Ramos (cell line): ENCODE data around the gene EPPIN.

ENCODE experiments used
- in situ Hi-C: fragments of 300-500 bp; cut with MboI; formaldehyde crosslinking; loops from one replicate; pipeline ENCODE4 v1.14.3; 2022; ENCODE audit warnings: low sequenced_read_pairs; ENCODE audit not compliant: unreplicated experiment

The EPPIN gene

DNA sequence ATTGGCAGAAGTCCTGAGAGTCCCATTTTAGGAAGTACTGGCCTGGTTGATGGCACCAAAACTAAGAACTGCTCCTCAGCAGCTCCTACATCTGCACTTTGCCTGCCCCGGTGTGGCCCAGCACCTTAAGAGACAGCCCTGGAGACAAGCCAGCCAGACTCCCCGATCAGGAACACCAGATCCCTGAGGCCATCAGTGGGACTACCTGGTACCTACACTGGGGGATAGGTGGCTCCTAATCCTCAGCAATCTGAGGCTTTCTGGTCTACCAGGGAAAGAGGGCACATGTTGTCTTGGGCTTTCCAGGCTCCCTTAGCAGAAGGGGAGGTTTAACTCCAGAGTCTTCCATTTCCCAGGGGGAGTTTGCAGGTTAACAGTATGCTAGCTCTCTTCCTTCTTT, 7.8 kb downstream of the EPPIN start, which contains the start of gene WFDC6:
TSS of gene WFDC6 (minus strand) at position 101 of the 400 bp plus-strand sequence. CDS start at position 26, 75 bp downstream.
- in situ Hi-C loops: no loop called here

GRCh38 chr20:45538209-45538799, 8.9 kb downstream of the EPPIN start:
- in situ Hi-C loops: no loop called here

DNA sequence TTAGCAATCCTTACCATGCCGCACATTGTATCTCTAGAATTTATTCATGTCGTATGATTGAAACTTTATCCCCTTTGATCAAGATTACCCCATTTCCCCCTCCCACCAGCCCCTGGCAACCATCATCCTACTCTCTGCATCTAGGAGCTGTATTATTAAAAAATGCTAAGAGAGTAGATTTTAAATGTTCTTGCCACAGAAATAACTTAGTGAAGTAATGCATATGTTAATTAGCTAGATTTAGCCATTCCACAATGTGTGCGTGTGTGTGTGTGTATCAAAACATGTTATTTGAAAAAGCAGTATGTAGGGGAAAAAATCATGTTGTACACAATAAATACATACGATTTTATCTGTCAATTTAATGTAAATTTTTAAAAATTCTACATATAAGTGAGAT, 19.9 kb downstream of the EPPIN start:
- in situ Hi-C loops: no loop called here

DNA sequence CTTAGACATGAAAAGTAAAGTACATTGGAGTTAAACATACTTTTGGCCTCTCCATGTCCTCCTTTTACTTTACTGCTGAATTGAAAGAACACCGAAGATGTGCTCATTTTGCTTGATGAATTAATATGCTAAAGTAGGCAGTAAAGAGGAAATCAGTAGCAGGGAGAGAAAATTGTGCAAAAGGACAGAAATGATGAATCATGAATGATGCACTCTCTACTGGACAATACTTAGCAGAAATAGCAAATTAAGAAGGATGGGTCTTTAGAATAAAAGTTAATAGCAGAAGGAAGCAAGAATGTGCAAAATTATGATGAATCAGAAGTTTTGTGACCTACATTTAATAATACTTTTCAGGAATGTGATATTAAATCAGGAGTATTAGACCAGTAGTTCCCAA, 23.4 kb downstream of the EPPIN start:
- in situ Hi-C loops: no loop called here

DNA sequence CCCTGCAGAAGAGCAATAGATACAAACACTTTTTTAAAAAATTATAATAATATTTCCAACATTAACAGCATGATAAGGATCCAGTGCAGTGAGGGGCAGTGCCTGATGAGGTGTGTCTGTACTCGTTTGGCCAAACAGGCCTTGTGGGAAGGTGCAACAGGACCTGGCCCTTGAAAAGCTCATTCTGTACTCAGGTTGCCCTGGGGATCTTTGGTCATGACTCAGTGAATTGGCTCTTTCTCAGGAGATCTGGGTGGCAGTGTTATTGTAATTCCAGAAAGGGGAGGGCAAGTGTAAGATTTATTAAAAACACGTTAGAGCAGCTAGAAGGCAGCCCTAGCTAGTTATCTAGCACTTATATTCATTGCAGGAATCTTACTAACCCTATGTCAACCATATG, 28.9 kb downstream of the EPPIN start:
- in situ Hi-C loops: no loop called here

- in situ Hi-C loops: no loop called here
These were observed 31.9 kb downstream of the EPPIN start, which contains the start of gene SPINT3 for GRCh38 chr20:45515147-45515913. TSS of gene SPINT3 (minus strand) at chr20:45515622. CDS start at chr20:45515608, 14 bp downstream.

- in situ Hi-C loops: no loop called here
These were observed 36.8 kb downstream of the EPPIN start for GRCh38 chr20:45510242-45510862.

DNA sequence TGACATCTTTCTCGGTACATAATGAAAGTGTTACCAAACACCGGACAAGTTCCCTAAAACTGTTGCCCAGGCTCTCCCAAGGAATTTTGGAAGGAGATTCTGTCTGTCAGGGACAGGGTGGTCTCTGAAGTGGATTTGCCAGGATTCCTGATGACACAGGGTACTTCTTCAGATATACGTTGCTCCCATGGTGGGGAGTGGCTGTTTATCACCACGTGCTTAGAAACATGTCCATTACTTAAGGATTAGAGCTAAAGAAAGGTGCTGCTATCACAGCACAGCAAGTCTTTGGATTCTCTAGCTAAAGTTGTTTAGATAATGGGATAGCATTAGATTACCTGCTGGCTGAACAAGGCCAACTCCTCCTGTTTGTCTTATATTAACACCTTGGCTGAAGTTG, 38.1 kb downstream of the EPPIN start:
- in situ Hi-C loops: no loop called here

- in situ Hi-C loops: no loop called here
These were observed 38.9 kb downstream of the EPPIN start for GRCh38 chr20:45508068-45508886.

- in situ Hi-C loops: no loop called here
These were observed 40.0 kb downstream of the EPPIN start for GRCh38 chr20:45507011-45507820.

DNA sequence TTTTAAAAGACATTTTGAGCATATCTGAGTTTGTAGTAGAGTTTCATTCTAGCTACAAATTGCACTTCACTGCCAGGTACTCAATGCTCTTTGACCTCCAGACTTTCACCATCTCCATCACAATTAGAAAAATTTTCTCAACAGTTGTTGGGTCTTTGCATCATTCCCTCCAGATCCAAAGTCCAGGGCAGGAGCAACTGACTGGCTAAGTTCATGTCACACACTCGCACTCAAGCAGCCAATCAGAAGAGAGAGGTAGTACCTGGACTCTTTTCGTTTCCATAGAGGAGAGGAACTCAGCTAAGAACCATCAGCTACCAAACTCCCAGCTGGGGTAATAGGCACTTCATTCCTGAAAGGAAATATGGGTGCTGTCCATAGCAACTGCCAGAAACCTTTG, 40.8 kb downstream of the EPPIN start:
- in situ Hi-C loops: no loop called here

GRCh38 chr20:45503403-45503802, 43.8 kb downstream of the EPPIN start:
- in situ Hi-C loops: no loop called here

- in situ Hi-C loops: no loop called here
These were observed 44.6 kb downstream of the EPPIN start for GRCh38 chr20:45502561-45502960.

DNA sequence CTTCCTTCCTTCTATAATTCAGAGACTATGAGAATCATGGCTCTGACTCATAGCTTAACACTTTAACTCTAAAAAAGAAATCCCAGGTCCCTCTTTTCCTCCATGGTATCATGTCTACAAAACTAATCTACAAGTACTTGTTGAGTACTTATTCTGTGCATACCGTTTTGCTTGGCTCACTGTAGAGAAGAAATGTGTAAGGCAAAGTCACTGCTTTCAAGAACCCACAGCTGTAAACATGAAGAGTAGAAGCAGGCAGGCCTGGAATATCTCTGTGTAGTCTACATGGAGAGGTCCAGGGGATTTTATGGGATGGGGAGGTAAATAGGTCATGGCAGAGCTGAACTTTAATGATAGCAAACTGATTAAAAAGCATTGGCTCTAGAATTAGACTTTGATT, 45.6 kb downstream of the EPPIN start:
- in situ Hi-C loops: no loop called here

GRCh38 chr20:45500022-45500421, 47.2 kb downstream of the EPPIN start:
- in situ Hi-C loops: no loop called here

GRCh38 chr20:45497971-45498494, 49.2 kb downstream of the EPPIN start:
- in situ Hi-C loops: no loop called here

- in situ Hi-C loops: no loop called here
These were observed 51.0 kb downstream of the EPPIN start for GRCh38 chr20:45496166-45496565.

- in situ Hi-C loops: no loop called here
These were observed 51.7 kb downstream of the EPPIN start for GRCh38 chr20:45495501-45495941.
